HG03354 (cell line): ENCODE measurements around the gene LHX2.

ENCODE experiments used
- ATAC-seq: cut with Tn5 transposase; IDR thresholded peaks from one replicate; pipeline ENCODE4 v1.9.1; 2021; ENCODE audit warnings: mild to moderate bottlenecking; ENCODE audit not compliant: unreplicated experiment, poor library complexity, severe bottlenecking

Gene LHX2

GRCh38 chr9:124045830-124046177 lies 34.2 kb downstream of the LHX2 start:
- no peak for ATAC-seq

- no peak for ATAC-seq
Measured at GRCh38 chr9:124046189-124046588, 34.6 kb downstream of the LHX2 start.

- no peak for ATAC-seq
Measured at GRCh38 chr9:124047251-124047672, 35.7 kb downstream of the LHX2 start.

GRCh38 chr9:124050955-124051354 lies 39.4 kb downstream of the LHX2 start:
- ATAC-seq = no peak

GRCh38 chr9:124052401-124052800 lies 40.8 kb downstream of the LHX2 start:
- ATAC-seq = no peak

GRCh38 chr9:124054582-124055227 lies 43.1 kb downstream of the LHX2 start:
- peak; percentile 96 for ATAC-seq

GRCh38 chr9:124060844-124061605 lies 49.5 kb downstream of the LHX2 start:
- ATAC-seq = no peak

- no peak for ATAC-seq
Measured at GRCh38 chr9:124062172-124062571, 50.6 kb downstream of the LHX2 start.

GRCh38 chr9:124066783-124067577 lies 55.4 kb downstream of the LHX2 start:
- no peak for ATAC-seq

- no peak for ATAC-seq
Measured at GRCh38 chr9:124068251-124068650, 56.7 kb downstream of the LHX2 start.

- ATAC-seq = no peak
Measured at GRCh38 chr9:124074746-124075145, 63.2 kb downstream of the LHX2 start.

GRCh38 chr9:124075761-124076160 lies 64.2 kb downstream of the LHX2 start:
- ATAC-seq = no peak

GRCh38 chr9:124077915-124078572 lies 66.5 kb downstream of the LHX2 start:
- ATAC-seq = no peak

GRCh38 chr9:124078641-124079040 lies 67.1 kb downstream of the LHX2 start:
- no peak for ATAC-seq

GRCh38 chr9:124079176-124079925 lies 67.8 kb downstream of the LHX2 start:
- no peak for ATAC-seq

- ATAC-seq = no peak
Measured at GRCh38 chr9:124082622-124083021, 71.1 kb downstream of the LHX2 start.
